Activated T-cell treated with anti-CD3 and anti-CD28 coated beads, Interleukin-2, amount 50 U/mL, for 4 hours (primary cell): ENCODE results near the gene IGFL3. TPM values are rescaled to one million over a fixed set of nuclear protein-coding genes. Genes with fewer than 3 reads are reported as not detected.
"Not testable (repeated sequence)": the region's sequence is repeated elsewhere in the genome, so short reads cannot be mapped to it uniquely, and the experiment has no call there.

Experiments used
- ATAC-seq, 2 donors: fragments of 200-7000 bp; cut with Tn5 transposase; one replicate each; pipeline ENCODE4 v1.10.0; 2021
- DNase-seq: peaks from one replicate; pipeline ENCODE4 v3.0.0-alpha.2; 2020
- H3K27me3 Mint-ChIP-seq: one replicate; pipeline ENCODE4 v1.8.0; 2021; ENCODE audit warnings: low read depth, mixed read lengths
- H3K36me3 Mint-ChIP-seq: one replicate; pipeline ENCODE4 v1.8.0; 2022; ENCODE audit warnings: mixed read lengths; ENCODE audit not compliant: insufficient read depth
- H3K4me1 Mint-ChIP-seq: one replicate; pipeline ENCODE4 v1.8.0; 2021; ENCODE audit warnings: low read depth, mixed read lengths
- H3K4me3 Mint-ChIP-seq: one replicate; pipeline ENCODE4 v1.8.0; 2021; ENCODE audit warnings: mild to moderate bottlenecking, moderate library complexity, mixed read lengths
- H3K9me3 Mint-ChIP-seq: one replicate; pipeline ENCODE4 v1.8.0; 2021; ENCODE audit warnings: mixed read lengths
- total RNA-seq, 3 donors: library from RNA; stranded (reverse); gene quantifications; one replicate each; pipeline ENCODE4 v1.2.1, GENCODE V29; 2021

Gene IGFL3
- not detected for total RNA-seq

- peaks cover 51% of the 10 kb centered on the region for H3K27me3 Mint-ChIP-seq
- no peaks in the 10 kb centered on the region for H3K4me1 Mint-ChIP-seq
- no peak within 1 kb of the TSS for H3K4me3 Mint-ChIP-seq
- ATAC-seq (no peak), DNase-seq (no peak)
- H3K9me3 Mint-ChIP-seq: no peaks in the 10 kb centered on the region
- no peaks in the 10 kb centered on the region for H3K36me3 Mint-ChIP-seq
These were observed at the start of gene IGFL3 for GRCh38 chr19:46124638-46125115. Gene IGFL3, minus strand, starts transcription at chr19:46124688. Its CDS starts 39 bp downstream, at chr19:46124649.

GRCh38 chr19:46173886-46174480 is 49.5 kb upstream of the IGFL3 start:
- DNase-seq: no peak
- no peak overlapping the region for H3K4me3 Mint-ChIP-seq
- no peaks in the 10 kb centered on the region for H3K4me1 Mint-ChIP-seq
- peaks cover 43% of the 10 kb centered on the region for H3K27me3 Mint-ChIP-seq
- no peaks in the 10 kb centered on the region for H3K36me3 Mint-ChIP-seq
- peaks cover 9% of the 10 kb centered on the region for H3K9me3 Mint-ChIP-seq
- ATAC-seq: no peak

- no peaks in the 10 kb centered on the region for H3K4me1 Mint-ChIP-seq
- DNase-seq (no peak), ATAC-seq (no peak)
- no peak overlapping the region for H3K4me3 Mint-ChIP-seq
- no peaks in the 10 kb centered on the region for H3K36me3 Mint-ChIP-seq
- peaks cover 48% of the 10 kb centered on the region for H3K27me3 Mint-ChIP-seq
- peaks cover 18% of the 10 kb centered on the region for H3K9me3 Mint-ChIP-seq
These were observed 38.2 kb upstream of the IGFL3 start for GRCh38 chr19:46162731-46163130.

- Mint-ChIP-seq H3K27me3 (peaks cover 45% of the 10 kb centered on the region), H3K9me3 (peaks cover 18% of the 10 kb centered on the region)
- DNase-seq, H3K4me1 Mint-ChIP-seq, H3K4me3 Mint-ChIP-seq, ATAC-seq, H3K36me3 Mint-ChIP-seq: not testable (repeated sequence)
These were observed 37.3 kb upstream of the IGFL3 start for GRCh38 chr19:46161642-46162257.

GRCh38 chr19:46160233-46160775 is 35.8 kb upstream of the IGFL3 start:
- H3K27me3 Mint-ChIP-seq: peaks cover 40% of the 10 kb centered on the region

GRCh38 chr19:46159418-46160232 is 35.1 kb upstream of the IGFL3 start:
- peaks cover 18% of the 10 kb centered on the region for H3K9me3 Mint-ChIP-seq
- no peak for ATAC-seq
- no peak for DNase-seq
- no peaks in the 10 kb centered on the region for H3K36me3 Mint-ChIP-seq
- no peaks in the 10 kb centered on the region for H3K4me1 Mint-ChIP-seq
- H3K4me3 Mint-ChIP-seq: no peak overlapping the region
- peaks cover 42% of the 10 kb centered on the region for H3K27me3 Mint-ChIP-seq

More at GRCh38 chr19:46160233-46160775, 35.8 kb upstream of the IGFL3 start:
- Mint-ChIP-seq H3K9me3 (peaks cover 18% of the 10 kb centered on the region), H3K36me3 (no peaks in the 10 kb centered on the region), H3K4me1 (no peaks in the 10 kb centered on the region), H3K4me3 (no peak overlapping the region)
- ATAC-seq: no peak
- DNase-seq: no peak

GRCh38 chr19:46155237-46155636 is 30.7 kb upstream of the IGFL3 start:
- Mint-ChIP-seq H3K4me1 (no peaks in the 10 kb centered on the region), H3K4me3 (no peak overlapping the region), H3K9me3 (no peaks in the 10 kb centered on the region), H3K36me3 (no peaks in the 10 kb centered on the region), H3K27me3 (peaks cover 57% of the 10 kb centered on the region)
- no peak for DNase-seq
- ATAC-seq: no peak

- Mint-ChIP-seq H3K27me3 (peaks cover 62% of the 10 kb centered on the region), H3K4me1 (no peaks in the 10 kb centered on the region), H3K4me3 (no peak overlapping the region)
These were observed 26.1 kb upstream of the IGFL3 start for GRCh38 chr19:46150606-46151005.

GRCh38 chr19:46147791-46148288 is 23.4 kb upstream of the IGFL3 start, which contains the start of gene IGFL2:
Gene IGFL2, plus strand, starts transcription at chr19:46148238. Its CDS starts 41 bp downstream, at chr19:46148279.
- Mint-ChIP-seq H3K9me3 (no peaks in the 10 kb centered on the region), H3K36me3 (no peaks in the 10 kb centered on the region), H3K4me1 (no peaks in the 10 kb centered on the region), H3K4me3 (no peak within 1 kb of the TSS), H3K27me3 (peaks cover 50% of the 10 kb centered on the region)
- DNase-seq (no peak), ATAC-seq (peak; percentile 90 to 96)

More at GRCh38 chr19:46150606-46151005, 26.1 kb upstream of the IGFL3 start:
- Mint-ChIP-seq H3K9me3 (no peaks in the 10 kb centered on the region), H3K36me3 (no peaks in the 10 kb centered on the region)
- DNase-seq (no peak), ATAC-seq (no peak)

GRCh38 chr19:46147166-46147740 is 22.8 kb upstream of the IGFL3 start:
- ATAC-seq (no peak), DNase-seq (no peak)
- H3K9me3 Mint-ChIP-seq: no peaks in the 10 kb centered on the region
- H3K36me3 Mint-ChIP-seq: no peaks in the 10 kb centered on the region
- no peak overlapping the region for H3K4me3 Mint-ChIP-seq
- peaks cover 45% of the 10 kb centered on the region for H3K27me3 Mint-ChIP-seq
- H3K4me1 Mint-ChIP-seq: no peaks in the 10 kb centered on the region

- Mint-ChIP-seq H3K36me3 (no peaks in the 10 kb centered on the region), H3K9me3 (no peaks in the 10 kb centered on the region), H3K4me1 (no peaks in the 10 kb centered on the region), H3K4me3 (no peak overlapping the region), H3K27me3 (peaks cover 35% of the 10 kb centered on the region)
- ATAC-seq (no peak), DNase-seq (no peak)
These were observed 20.3 kb upstream of the IGFL3 start for GRCh38 chr19:46144756-46145155.

- no peaks in the 10 kb centered on the region for H3K4me1 Mint-ChIP-seq
- H3K36me3 Mint-ChIP-seq: no peaks in the 10 kb centered on the region
- H3K27me3 Mint-ChIP-seq: peaks cover 37% of the 10 kb centered on the region
- ATAC-seq (no peak), DNase-seq (no peak)
- H3K9me3 Mint-ChIP-seq: no peaks in the 10 kb centered on the region
- no peak overlapping the region for H3K4me3 Mint-ChIP-seq
These were observed 17.8 kb upstream of the IGFL3 start for GRCh38 chr19:46142294-46142693.

GRCh38 chr19:46141421-46141820 is 16.9 kb upstream of the IGFL3 start:
- no peaks in the 10 kb centered on the region for H3K9me3 Mint-ChIP-seq
- no peak for ATAC-seq
- H3K4me1 Mint-ChIP-seq: no peaks in the 10 kb centered on the region
- no peak for DNase-seq
- H3K36me3 Mint-ChIP-seq: no peaks in the 10 kb centered on the region
- peaks cover 36% of the 10 kb centered on the region for H3K27me3 Mint-ChIP-seq
- H3K4me3 Mint-ChIP-seq: no peak overlapping the region
